Left kidney (tissue), 2 donors: Measurements from ENCODE around the gene ACAP3. TPM values are rescaled to one million over a fixed set of nuclear protein-coding genes. Genes with fewer than 3 reads are reported as not detected.

Experiments used
- DNase-seq: peaks from one replicate; pipeline ENCODE4 v3.0.0-alpha.2; 2013
- polyA plus RNA-seq: library from polyadenylated mRNA; unstranded; fragments of 120-200 nt; gene quantifications from one replicate; pipeline ENCODE4 v1.2.1, GENCODE V29; 2013; ENCODE audit not compliant: insufficient read length

ACAP3 gene
- polyA plus RNA-seq, 1 donor: 25.2 TPM

DNA sequence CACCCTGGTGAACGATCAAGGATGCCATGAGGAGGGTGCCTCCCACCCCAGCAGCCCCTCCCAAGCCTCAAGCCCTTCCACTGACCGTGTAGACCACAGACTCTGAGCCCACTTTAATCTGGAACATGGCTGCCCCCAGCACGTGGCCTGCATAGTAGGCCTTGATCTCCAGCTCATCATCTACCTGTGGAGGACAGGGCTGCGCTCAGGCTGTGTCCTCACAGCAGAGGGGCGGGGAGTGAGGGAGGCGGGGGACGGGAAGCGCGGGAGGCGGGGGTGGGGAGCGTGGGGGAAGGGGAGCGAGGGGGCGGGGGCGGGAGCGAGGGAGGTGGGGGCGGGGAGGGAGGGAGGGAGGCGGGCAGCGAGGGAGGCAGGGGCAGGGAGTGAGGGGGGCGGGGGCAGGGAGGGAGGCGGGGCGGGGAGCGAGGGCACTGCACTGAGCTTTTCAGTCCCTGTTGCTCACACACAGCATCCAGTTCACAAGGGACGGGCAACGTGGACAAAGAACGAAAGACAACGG lies 7.8 kb upstream of the ACAP3 start:
- DNase-seq: no peak

DNA sequence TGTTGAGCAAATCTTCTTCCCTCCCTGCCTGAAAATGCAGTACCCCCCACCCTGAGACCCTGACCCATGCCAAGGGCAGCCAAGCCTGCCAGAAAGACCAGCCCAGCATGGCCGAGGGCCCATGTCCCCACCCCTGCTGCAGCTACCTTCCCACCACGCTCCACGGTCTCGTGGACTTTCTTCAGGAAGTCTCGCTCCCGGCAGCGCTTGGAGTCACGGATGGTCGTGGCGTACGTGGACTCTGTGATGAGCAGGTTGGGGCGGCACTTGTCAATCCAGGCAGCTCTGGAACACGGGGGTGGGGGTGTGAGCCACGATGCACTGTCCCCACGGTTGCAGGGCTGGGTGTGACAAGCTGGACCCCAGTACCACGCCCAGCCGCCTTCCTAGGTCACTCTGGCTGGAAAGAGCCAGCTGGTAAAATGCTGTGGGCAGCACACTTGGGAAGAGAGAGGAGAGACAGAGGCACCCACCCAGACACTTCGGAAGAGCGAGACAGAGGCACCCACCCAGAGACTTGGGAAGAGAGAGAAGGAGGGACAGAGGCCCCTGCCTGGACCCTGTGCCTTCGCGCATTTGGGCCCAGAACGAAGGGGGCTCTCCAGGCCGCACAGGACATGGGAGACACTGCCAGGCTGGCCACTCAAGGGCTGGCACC lies 7.1 kb upstream of the ACAP3 start:
- no peak for DNase-seq

DNA sequence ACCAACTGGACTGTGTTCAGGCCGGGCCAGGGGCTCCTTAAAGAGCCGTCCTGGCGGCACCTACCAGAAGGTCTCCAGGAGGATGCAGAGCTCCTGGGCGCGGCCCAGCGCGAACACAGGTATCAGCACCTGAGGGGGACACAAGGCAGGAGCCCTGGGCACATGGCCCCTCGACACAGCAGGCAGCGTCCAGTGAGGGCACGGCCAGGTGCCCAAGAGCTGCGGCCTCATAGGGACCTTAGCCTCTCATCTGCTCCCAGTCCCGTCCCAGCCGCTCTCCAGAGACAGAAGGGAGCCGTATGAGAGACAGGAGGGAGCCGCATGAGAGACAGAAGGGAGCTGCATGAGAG lies 6.5 kb upstream of the ACAP3 start:
- DNase-seq: no peak

DNA sequence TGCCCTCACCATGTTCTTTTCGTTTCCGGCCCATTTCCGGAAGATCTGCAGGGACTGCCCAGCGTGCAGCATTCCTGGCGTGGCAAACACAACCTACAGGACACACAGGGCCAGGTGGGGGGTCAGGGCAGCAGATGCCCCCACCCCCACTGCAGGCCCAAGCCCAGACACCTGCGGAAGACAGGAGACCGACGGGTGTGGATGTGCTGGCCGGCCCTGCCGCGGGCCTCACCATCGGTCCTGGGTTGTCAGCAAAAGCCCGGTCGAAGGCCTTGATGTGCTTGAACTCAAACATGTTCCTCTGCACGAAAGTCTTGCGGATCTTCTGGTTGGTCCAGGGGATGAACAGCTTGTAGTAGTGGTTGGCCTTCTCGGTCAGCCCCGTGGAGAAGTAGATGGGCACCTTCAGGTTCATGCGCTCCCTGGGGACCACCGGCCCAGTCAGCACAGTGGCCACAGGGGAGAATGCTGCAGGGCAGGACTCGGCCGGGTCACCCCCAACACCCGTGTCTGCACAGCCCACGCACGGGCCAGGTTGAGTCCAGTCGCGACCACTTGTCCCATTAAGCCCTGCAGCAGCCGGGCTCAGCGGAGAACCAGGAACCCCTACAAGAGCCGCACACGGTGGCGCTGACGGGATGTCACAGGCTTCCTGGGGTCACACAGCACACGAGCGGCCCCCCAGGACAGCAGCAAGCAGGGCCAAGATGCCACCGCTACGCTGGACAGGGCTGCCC lies 5.9 kb upstream of the ACAP3 start:
- no peak for DNase-seq

DNA sequence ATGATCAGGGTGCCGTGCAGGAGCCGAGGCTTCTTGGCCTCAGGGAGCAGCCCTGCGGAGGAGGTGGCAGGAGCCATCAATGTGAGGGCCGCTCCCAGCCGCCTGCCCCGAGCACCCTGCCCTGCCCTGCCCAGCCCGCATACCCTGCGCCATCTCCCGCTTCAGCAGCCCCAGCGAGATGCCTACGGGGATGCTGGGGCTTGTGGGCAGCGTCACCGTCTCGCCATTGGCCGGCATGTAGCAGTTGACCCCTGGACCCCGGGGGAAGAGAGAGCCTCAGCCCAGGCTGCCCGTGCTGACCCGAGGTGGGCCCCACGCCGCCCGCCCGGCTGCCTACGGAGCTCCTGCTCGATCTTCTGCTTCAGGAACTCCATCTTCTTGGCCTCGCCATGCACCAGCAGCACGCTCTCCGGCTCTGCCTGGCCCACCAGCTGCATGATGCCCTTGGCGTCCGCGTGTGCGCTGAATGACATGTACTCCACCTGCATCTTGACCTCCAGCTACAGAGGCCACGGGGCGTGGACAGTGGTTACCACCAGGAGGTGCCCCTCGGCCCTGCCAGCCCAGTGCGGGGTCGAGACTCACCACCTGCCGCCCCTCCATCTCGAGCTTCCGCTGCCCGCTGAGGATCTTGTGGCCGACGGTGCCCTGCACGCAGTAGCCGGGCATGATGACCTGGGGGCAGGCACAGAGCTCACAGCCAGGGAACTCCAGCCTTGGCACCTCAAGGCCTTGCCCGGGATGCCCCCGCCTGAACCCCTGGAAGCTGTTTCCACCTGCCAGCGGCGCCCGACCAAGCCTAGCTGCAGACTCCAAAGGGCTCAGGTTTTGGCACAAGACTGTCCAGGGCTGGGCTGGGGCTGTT lies 5.0 kb upstream of the ACAP3 start:
- DNase-seq: no peak

DNA sequence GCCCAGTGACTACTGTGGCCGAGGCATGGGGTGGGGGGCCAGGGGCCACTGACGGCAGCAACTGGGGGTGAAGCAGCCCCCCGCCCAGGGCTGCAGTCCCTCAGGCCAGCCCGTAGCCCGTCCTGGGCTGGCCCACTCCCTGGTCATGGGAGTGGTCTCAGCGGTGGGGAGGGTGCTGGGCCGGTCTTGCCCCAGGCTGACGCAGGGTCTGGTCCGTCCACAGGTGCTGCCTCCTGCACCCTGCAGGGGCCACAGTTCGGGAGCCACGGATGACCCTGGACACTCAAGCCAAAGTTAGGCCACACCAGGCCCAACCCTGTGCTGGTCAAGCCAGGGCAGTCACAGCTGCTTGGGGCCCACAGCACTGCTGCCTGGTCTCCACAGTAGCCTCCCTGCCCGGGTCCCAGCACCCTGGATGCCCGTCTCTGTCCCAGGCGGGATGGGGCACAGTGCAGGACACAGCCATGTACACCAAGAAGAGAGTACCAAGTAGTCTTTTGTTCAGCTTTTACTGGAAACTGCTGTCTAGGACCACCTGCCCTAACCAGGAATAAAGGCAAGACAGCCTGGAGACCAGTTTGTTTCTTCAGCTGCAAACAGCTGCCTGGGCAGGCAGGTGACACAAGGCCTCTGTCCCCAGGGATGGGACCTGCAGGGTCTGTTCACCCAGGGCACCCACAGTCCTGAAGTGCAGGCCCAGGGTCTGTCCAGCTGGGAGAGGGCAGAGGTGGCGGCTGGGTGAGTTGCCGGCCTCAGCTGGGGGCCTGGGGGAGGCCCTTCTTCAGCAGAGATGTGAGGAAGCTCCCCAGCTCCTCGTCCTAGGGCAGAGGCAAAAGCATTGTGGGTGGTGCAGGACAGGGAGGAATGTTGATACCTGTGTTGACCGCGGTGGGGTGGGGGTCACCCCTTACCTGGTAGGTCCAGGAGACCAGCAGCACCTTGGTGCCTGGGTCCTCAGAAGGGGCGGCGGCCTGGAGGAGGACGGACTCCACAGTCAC lies 3.7 kb upstream of the ACAP3 start:
- DNase-seq: no peak

DNA sequence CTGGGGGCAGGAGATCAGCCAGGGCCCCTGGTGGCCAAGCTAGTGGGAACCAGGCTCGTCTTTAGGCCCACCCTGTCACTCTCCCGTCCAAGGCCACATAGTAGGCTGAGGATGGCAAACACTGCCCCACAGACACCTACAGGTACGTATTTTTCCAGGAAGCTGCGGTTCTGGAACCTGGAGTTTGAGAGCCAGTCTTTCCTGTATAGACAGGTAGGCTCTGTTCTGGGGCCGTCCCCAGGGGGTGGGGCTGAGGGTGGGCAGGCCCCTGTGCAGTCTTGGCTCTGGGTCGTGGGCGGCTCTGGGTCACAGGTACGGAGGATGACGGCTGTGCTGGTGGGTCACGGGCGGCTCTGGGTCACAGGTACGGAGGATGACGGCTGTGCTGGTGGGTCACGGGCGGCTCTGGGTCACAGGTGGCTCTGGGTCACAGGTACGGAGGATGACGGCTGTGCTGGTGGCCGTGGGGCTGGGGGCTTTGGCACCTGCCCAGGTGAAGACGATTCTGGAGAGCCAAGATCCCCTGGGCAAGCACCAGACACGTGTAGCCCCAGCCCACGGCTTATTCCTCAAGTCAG lies 2.8 kb upstream of the ACAP3 start:
- no peak for DNase-seq

DNA sequence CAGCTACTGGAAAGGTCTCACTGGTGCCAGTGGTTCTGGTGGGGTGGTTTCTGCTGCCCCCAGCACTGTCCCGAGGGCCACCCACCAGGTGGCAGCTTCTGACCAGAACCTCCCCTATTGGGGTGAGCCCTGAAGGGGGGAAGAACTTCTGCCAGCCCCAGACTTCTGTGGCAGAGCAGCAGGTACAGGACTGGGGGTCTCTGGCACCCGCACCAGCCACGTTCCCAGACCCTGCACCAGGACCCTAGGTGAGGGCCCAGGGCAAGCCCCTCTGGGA lies 2.3 kb upstream of the ACAP3 start:
- no peak for DNase-seq

DNA sequence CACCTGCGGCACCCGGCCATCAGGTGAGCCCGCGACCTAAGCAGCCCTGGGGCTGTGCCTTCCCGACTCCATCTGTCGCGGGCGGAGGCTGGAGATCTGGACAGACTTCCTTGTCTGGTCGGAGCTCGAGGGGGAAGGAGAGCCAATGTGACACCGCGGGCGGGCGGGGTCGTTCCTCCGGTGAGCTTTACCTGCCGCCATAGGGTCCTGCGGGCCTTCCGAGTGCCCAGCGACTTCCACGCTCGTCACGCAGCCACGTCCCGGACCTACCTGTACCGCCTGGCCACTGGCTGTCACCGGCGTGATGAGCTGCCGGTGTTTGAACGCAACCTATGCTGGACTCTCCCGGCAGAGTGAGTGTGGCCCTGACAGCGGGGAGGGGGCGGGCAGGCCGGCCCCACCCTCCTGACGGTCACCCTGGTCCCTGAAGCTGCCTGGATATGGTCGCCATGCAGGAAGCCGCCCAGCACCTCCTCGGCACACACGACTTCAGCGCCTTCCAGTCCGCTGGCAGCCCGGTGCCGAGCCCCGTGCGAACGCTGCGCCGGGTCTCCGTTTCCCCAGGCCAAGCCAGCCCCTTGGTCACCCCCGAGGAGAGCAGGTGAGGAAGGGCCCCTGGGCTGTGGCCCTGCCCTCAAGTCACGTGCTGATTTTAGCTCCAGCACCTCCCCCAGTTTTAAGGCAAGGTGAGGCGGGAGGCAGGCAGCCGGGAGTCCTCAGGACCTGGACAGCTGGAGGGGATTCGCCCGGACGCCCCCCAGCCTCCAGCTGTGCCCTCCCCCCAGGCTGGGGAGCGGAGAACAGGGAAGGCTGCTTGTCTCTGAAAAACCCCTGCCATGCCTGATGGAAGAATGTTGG lies 1.8 kb upstream of the ACAP3 start:
- no peak for DNase-seq

DNA sequence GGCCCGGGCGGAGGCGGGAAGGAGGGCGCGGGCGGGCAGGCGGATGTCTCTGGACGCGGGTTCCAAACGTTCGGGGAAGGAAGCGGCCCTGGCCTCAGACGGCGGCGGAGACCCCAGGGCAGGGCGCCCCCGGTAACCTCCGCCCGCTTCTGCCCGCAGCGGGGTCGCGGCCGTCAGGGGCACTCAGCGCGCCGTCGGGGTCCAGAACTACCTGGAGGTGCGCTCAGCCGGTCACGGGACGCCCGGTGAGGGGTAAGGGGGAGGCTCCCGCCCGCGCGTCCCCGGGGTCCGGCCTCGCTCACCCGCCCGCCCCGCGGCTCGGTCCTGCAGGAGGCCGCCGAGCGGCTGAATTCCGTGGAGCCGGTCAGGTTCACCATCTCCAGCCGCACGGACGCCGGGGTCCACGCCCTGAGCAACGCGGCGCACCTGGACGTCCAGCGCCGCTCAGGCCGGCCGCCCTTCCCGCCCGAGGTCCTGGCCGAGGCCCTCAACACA lies 1.1 kb upstream of the ACAP3 start:
- no peak for DNase-seq

DNA sequence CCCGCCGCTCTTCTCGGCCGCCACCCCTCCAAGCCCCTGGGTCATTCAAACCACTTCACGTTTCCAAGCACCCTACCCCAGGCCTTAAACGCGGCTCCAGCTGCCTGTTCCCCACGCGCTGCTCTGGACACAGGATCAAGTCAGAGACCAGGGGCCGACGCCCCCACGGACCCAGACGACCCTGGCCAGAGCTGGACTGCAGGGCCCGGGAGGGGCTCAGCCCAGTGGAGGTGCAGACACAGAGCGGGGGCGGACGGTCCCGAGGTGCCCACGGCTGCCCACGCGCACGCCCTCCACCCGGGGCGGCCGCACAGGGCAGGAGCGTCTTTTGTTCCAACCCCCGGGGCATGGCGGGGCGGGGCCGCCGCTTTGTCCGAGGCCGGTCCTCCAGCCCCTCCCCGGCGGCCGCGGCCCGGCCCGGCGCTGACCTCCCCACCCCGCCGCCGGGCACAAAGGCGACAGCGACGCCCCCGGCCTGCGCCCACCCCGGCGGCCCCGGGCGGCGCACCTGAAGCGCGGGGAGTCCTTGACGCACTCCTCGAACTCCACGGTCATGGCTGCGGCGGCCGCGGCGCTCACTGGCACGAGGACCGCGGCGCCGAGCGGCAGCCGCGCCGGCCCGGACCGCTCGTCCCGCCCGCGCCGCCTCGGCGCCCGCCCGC lies 338 bp downstream of the ACAP3 start:
- DNase-seq: no peak

DNA sequence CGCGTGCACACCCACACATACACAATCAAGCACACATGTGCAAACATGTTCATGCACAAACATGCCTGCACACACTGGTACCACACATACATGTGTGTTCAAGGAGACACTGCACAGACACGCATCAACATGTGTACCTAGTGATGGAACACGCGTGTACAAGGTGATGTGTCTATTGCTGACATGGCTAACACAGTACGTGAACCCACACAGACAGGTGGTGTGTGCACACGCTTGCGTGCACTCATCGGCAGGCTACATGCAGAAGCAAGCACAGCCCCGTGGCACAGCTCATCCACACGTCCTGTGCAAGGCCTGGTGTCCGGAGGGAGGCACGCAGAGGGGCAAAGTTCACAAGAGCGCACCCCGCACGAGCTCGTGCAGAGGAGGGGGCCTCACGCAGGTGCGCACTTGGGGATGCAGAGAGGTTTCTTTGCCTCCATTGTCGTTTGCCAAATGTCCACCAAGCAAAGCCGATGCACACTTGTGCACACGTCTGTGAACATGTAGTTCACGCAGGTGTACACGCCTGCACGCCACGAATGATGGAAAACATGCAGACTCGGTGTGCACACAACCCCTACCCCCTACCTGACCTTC lies 969 bp downstream of the ACAP3 start:
- DNase-seq: no peak

DNA sequence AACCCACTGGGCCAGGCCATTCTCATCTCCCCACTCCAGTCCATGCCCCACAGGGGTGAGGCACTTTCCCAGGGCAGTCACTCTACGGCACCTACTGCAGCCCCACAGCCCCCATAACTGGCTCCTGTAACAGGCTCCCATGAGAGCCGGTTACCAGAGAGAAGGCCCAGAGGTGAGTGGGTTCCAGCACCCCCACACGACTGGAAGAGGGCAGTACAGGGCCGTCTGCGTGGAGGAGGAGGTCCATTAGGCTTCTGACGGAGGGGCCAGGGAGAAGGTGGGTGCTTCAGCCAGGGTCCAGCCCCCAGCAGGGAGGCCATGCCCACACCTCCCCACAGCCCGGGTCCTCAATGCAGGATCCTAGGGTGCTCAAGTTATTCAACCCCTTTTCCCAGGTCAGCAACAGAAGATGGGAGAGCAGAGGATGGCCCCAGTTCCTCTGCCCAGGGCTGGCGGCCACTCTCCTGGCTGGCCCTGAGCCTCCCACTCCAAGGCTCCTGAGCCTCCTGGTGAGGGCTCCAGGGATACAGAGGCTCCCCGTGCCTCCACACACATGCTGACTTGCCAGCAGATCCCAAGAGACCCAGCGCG lies 1.6 kb downstream of the ACAP3 start:
- DNase-seq: no peak

DNA sequence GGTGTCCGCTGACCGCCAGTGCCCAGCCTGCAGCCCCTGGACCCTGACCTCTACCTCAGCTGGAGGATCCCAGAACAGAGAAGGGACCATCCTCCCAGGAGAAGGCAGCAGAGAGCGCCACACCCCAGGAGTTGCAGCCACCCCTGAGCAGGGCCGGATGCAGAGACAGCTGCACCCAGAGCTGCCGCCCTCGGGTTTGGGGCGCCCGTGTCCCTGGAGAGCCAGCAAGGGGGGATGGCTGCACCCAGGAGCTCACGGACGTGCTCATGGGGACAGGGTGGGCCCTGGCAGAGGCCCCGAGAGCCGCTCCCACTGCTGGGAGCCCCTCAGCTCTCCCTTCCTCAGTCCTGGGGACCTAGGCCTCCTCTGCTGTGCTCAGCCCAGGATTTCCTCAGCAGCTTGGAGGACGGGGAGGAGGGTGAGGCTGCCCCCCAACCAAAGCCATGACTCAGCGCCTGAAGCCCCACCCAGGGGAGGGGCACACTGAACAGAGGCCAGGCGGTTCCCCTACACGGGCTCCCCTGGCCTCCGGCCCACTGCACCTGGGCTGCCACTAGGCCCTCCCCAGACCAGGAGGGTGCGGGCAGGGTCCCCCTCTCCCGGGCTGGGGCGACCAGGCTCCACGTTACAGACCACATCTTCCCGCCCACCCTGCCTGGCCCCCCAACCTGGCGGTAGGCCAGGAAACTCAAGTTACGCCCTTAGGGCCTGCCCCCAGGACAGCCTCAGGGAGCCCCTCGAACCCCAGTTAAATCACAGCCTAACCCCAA lies 2.2 kb downstream of the ACAP3 start:
- DNase-seq: no peak

DNA sequence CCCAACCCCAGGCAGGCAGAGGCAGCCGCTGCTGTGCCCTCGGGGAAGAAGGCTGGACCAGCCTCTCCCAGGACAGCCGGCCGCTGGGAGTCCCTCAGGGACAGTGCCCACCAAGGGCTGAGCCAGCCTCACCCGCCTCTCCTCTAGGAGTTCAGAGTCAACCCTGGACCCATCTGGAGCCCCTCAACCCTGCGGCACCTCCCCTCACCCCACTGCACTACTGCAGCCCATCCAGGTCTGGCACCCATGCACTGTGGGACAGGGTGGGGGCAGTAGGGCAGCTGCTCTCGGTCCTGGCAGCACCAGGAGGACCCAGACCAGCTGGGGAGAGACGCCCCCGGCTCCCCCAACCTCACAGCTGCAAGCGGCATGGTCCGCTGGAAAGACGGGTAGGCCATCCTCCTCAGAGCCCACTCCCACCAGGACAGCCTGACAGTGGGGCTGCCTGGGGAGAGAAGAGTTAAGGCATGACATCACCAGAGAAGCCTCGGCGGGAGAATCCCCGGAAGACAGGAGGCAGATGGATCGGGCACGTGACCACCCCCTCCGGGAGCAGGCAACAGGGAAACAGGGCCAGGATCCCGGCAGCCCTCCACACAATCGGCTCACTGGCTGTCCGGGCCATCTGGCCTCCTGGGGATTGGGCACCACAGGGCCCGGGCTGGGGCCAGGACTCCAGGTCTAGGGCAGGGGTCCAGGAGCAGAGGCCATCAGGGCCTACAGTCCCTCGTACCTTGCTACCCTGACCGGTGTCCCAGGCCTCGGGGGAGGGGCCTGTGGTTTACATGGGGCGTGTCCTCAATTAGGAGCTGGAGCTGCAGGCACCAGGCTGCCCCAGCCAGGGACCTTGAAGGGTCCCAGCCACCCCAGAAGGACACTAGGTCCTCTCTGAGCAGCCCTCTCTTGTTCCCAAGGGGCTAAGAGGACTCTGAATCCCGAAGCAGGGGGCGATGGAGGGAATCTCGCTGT lies 3.1 kb downstream of the ACAP3 start:
- DNase-seq: peak; percentile 53

DNA sequence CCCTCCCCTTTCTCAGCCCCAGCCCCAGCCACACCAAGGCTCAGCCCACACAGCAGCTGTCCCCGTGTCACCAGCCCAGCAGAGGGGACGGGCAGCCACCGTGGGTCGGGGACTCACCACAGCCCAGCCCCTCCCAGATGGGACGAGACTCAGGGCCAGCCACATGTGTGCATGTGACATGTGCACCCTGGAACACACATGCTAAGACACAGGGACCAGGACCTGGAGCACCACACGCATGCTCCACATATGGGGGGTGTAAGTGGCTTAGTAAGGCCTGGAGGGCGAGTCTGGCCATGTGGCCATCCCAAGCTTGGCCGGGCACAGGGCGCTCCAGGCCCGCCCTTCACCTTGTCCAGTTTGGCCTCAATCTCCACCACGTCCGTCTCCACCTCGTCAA lies 4.0 kb downstream of the ACAP3 start:
- DNase-seq: no peak

DNA sequence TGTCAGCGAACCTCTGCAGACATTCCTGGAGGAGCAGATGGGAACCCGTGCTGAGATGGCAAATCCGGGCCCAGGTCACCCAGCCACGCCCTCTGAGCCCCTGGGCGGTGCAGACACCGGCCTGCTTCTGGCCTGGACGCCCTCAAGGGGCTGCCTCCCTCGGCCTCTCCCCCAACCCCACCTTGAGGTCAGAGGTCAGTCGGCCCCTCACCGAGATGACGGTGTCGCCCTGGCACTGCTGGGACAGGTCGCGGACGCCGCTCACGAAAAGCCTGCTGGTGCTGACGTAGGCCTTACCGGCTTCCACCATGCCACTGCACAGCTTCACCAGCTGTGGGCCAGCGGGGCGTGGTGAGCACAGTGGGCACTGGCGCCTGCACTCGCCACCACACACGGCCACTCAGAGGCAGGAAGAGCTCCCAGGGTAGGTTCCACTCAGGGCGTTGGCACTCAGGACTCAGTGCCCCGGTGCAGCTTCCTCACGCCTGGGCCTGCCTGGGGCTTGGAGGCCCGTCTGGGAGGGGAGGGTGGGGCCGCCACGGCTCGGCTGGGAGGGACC lies 4.7 kb downstream of the ACAP3 start:
- no peak for DNase-seq
